Subcutaneous adipose tissue (tissue), 4 donors: ENCODE results near the gene CD160. TPM values are rescaled to one million over a fixed set of nuclear protein-coding genes. Genes with fewer than 3 reads are reported as not detected.

Experiments
- CTCF ChIP-seq: fragments of 450-650 bp; IDR thresholded peaks from one replicate; pipeline ENCODE4 v1.5.1; 2016; ENCODE audit warnings: low read depth, mild to moderate bottlenecking, control low read depth, antibody characterized with exemption, moderate library complexity
- total RNA-seq, 4 donors: library from RNA; depleted of rRNA; stranded (reverse); fragments of >200 nt; gene quantifications; one replicate each; pipeline ENCODE4 v1.1.0, GENCODE V29; 2016

Gene CD160
- total RNA-seq, result not detected

- no peak for TF ChIP-seq CTCF
Observed at GRCh38 chr1:145719230-145720079, at the start of gene CD160. TSS of gene CD160 (plus strand) at chr1:145719499. CDS start at chr1:145728328, 8,829 bp downstream.

GRCh38 chr1:145688328-145688727, 31.0 kb upstream of the CD160 start:
- no peak for TF ChIP-seq CTCF

- TF ChIP-seq CTCF, result no peak
Observed at GRCh38 chr1:145688924-145689323, 30.4 kb upstream of the CD160 start.

GRCh38 chr1:145689922-145690321, 29.4 kb upstream of the CD160 start:
- no peak for TF ChIP-seq CTCF

GRCh38 chr1:145690587-145691558, 28.4 kb upstream of the CD160 start:
- TF ChIP-seq CTCF, result no peak

- TF ChIP-seq CTCF, result no peak
Observed at GRCh38 chr1:145692785-145693443, 26.4 kb upstream of the CD160 start.
